ENCODE measurements around the gene PNMA8B.

PNMA8B gene

DNA sequence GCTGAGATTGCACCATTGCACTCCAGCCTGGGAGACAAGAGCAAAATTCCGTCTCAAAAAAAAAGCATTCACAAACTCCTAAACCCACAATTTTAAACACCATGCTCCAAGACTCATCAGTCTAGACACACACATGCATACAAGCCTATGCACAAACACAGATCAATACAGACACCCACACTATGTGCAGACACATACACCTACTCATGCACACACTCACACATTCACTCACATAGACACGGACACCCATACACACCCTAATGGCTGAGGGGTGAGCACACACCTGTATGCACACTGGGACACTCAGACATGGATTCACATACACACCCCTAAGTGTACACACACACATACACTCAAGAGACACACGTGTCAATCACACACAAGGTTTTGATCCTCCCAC is 9.3 kb downstream of the PNMA8B start:
- no peak for DNase-seq

DNA sequence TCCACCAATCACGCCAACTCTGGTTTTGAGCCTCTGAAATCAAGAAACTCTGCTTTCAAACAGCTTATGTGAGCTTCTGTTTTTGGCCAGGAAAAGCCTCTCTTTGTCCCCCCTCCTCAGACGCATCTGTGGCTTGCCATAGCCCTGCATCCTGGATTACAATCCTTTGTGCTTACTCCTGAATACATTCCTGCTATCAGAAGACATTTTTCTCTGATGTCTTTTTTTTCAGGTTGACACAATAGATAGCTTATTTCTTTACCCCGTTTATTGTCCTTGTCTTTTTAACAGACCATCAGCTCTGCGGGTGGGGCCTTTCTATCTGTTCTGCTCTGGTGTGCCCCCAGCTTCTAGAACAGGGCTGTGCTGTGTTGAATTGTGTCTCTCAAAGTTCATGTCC is 11.0 kb downstream of the PNMA8B start:
- DNase-seq, result no peak

GRCh38 chr19:46482631-46483030 is 13.0 kb downstream of the PNMA8B start:
- no peak for DNase-seq

- no peak for DNase-seq
Measured at GRCh38 chr19:46481947-46482346, 13.7 kb downstream of the PNMA8B start.

GRCh38 chr19:46481223-46481848 is 14.3 kb downstream of the PNMA8B start:
- DNase-seq, result no peak

DNA sequence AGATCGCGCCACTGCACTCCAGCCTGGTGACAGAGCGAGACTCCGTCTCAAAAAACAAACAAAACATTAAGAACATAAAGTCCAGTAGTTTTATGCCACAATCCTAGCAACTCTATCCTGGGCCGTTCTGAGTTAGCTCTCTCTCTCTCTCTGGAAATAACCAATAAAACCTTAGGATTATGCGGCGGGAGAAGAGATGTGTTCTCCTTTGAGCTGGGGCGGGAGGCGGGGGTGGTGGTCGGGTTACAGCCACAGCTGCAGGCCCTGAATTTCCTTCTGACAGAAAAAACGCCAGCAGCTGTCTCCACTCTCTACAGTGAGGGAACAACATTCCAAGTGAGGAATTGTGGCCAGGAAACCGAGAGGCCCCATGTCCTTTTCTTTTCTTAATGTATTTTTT is 15.3 kb downstream of the PNMA8B start:
- DNase-seq, result peak; percentile 14

DNA sequence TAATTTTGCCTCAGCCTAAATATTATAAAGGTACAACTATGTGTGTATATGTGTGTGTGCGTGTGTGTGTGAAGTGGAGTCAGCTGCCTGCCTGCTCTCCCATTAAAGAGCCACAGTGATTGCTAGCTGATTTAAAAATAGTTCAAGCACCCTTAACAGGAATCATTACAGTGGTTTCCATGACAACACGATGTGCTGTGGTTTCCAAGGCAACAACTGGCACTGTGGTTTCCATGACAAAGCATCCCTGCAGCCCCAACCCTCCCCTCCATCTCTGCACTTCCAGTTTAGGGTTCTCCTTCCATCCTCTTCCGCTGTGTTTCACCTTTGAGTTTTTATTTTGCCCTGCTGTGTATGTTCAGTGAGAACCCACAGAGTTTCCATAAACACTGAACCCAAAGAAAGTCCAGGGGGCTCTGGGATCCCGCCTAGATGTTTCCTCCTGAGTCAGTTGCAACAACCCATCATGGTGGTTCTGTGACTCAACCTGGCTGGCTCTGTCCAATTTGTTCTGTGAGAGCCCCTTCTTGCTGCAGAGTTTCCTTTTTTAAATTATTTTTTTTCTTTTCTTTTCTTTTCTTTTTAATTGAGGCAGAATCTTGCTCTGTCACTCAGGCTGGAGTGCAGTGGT is 17.2 kb downstream of the PNMA8B start:
- peak; percentile 9 for DNase-seq

DNA sequence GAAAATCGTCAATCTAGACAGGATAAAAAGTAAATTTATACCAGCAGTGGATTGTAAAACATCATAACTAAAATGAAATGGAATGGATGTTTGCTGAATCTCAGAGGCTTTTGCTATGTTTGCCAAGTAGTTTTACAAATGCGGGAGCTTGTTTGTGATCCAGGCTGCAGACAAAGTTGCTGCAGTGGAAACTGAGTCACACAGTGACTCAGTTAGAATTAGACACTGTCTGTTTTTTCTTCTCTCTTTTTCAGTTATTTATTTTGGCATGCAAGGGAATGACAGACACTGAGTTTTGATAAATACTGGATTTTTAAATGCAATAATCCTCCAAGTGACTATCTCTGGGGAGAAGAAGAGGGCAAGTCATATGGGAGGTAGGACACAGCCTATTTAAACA is 19.7 kb downstream of the PNMA8B start:
- DNase-seq, result no peak

GRCh38 chr19:46474211-46474610 is 21.5 kb downstream of the PNMA8B start:
- DNase-seq, result no peak

DNA sequence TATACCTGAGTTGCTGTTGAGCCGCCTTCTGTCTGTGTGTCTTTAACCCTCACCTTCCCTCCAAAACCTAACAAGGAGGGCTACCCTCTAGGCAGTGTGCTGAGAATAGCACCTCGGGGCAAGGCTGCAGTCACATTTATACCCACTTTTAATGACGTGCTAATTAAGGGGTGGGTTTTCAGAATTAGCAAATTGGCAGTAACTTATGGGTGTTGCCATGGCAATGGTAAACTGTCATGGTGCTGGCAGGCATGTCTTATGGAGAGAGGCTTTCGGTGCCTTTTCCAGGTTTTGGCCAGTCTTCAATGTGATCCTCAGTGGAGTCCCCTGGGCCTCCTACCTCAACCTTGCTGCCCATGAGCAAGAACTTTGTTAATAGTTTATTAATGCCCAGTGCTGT is 23.1 kb downstream of the PNMA8B start:
- DNase-seq, result no peak

DNA sequence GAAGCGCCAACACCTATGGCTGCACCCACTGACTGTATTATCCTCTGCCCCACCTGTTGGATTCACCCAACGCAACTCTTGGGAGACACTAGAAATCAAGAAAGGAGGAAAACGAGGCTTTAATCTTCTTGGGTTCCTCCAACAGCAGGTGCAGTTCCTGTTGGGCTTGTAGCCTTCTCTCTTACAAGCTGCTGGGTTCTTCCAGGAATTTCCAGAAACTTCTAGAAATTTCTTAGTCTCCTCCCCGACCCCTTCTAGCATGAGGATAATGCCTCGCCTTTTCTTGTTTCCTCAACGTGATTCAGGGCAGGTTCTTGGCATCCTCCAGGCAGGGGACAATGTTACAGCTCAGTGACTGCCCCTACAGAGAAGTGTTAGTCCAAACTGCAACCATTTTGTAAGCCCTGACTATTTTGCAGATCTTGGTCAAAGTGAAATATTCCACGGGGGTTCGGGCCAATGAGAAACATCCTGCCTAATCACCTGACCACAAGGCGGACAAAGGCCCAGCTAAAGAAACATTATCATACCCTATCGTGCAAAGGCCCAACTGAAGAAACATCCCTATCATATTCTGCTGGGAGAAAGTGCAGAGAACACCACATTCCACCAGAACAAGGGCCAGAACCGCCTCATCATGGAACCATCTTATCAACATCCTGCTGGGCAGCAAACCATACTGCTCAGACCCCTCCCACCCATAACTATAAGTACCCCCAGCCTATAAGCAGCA is 23.7 kb downstream of the PNMA8B start:
- no peak for DNase-seq

DNA sequence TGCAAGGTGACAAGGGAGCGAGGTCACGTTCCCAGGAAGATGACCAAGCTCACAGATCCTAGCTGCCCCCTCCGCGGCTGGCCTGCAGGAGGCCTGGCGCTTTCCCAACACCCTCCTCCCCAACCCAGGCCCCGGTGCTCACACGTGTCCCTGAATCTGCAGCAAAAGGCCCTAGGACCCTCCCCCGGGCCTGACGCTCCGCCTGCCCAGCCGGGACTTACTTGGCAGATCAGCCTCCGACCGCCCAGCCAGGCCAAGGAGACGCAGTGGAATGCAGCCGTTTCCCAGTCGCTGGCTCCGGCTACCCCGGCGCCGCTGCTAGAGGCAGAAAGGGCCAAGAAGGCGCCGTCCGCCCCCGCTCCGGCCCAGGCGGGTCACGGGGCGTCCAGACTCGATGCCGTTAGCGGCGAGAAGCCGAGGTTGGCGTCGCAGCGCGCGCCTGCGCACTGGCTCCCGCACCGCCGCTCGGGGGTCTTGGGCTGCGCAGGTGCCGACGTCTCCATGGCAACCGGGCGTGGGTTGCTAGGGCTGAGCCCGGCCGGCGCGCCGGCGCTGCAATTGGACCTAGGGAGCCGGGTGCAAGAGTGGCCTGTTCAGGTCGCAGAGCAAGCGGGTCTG is 24.4 kb downstream of the PNMA8B start, which contains the start of gene PNMA8A:
Gene PNMA8A, minus strand, starts transcription at position 448 of the 618 bp plus-strand sequence. CDS start 528 bp downstream, outside the sequence.
- DNase-seq, result peak; percentile 88

DNA sequence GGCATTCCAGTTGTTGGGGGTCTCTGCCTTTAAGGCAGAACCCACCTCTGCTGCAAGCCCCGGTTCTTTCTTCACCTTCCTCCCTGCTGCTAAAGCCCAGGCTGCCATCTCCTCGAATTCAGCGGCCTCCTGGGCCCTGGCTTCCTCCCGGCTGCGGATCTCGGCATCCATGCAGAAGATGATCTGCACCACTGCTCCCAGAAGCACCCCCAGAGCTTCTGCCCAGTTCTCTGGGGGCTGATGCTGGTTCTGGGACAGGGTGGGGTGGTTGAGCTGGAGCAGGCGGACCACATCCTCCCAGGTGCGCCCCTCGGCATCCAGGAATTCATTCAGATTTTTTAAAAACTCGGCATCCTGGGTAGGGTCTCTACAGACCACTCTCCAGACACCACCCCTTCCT is 25.3 kb downstream of the PNMA8B start:
- no peak for DNase-seq

GRCh38 chr19:46469541-46470185 is 26.0 kb downstream of the PNMA8B start:
- no peak for DNase-seq

- no peak for DNase-seq
Measured at GRCh38 chr19:46466536-46467196, 29.0 kb downstream of the PNMA8B start.

- no peak for DNase-seq
Measured at GRCh38 chr19:46463516-46463915, 32.2 kb downstream of the PNMA8B start.

- no peak for DNase-seq
Measured at GRCh38 chr19:46461537-46461936, 34.1 kb downstream of the PNMA8B start.

DNA sequence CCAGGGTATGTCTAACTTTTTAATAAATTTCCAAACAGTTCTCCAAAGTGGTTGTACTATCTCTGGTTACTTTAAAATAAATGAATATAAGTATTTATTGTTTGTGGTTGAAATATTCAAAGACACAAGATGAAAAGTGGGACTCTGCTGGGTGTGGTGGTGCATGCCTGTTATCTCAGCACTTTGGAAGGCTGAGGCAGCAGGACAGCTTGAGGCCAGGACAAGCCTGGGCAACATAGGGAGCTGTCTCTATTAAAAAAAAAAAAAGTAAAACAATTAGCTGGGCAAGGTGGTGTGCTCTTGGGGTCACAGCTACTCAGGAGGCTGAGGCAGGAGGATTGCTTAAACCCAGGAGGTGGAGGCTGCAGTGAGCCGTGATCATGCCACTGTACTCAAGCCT is 34.7 kb downstream of the PNMA8B start:
- DNase-seq, result no peak

DNA sequence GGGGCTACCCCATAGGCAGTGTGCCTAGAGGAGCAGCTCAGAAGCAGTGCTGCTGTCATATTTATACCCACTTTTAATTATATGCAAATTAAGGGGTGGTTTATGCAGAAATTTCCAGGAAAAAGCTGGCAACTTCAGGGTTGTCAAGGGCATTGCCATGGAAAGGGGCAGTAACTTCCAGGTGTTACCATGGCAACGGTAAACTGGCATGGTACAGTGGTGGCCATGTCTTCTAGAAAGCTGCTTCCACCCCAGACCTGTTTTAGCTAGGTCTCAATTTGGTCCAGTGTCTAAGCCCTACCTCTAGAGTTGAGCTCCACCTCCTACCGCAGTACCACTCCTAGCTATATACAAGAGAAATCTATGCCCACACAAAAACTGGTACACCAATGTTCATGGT is 35.6 kb downstream of the PNMA8B start:
- DNase-seq, result no peak

DNA sequence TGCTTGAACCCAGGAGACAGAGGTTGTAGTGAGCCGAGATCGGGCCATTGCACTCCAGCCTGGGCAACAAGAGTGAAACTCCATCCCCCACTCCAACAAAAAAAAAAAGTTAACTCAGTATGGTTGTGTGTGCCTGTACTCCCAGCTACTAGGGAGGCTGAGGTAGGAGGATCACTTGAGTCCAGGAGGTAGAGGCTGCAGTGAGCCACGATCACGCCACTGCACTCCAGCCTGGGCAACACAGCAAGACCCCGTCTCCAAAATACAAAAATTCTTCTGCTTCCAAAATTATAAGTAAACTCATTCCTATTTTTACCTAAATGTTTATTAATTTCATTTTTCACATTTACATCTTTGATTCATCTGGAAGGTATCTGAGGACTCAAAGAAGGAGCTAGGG is 38.7 kb downstream of the PNMA8B start:
- no peak for DNase-seq

GRCh38 chr19:46454244-46454643 is 41.4 kb downstream of the PNMA8B start:
- no peak for DNase-seq

DNA sequence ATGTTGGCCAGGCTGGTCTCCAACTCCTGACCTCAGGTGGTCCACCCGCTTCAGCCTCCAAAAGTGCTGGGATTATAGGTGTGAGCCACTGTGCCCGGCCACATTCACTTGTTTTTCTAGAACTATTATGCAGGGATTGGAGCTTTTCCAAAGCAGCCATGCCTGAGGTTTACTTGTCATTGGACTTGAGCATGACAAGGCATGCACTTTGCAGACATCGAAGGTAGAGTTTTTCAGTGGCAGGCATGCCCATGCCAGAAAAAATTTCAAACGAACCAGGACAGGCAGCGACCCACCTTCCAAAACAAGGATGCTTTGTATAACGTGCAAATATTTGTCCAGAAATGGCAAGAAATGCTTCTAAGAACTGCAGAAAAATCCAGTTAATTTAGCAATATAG is 42.0 kb downstream of the PNMA8B start:
- DNase-seq, result no peak

- DNase-seq, result no peak
Measured at GRCh38 chr19:46452186-46452585, 43.5 kb downstream of the PNMA8B start.
